ENCODE data around the gene HNRNPH2. TPM values are rescaled to one million over a fixed set of nuclear protein-coding genes. Genes with fewer than 3 reads are reported as not detected.

HNRNPH2 gene
- total and polyA plus RNA-seq, 9 of the 15 experiments (the other 6 are each of a cell fraction or from before 2014, with no cell fraction given): 40.0 to 130 (median 60.3) TPM

- TF ChIP-seq NONO (IDR thresholded peaks at IDR 0.05; ENCODE audit: low read depth in 2 of 2, low read length in 1 of 2): 0 out of 4 replicates have a peak, but pooled peaks of 1 of the 2 experiments have one; percentile 35
- no peak for TF ChIP-seq PRPF4 (IDR thresholded peaks at IDR 0.05; ENCODE audit: insufficient read depth, low read depth, low read length, poor library complexity, severe bottlenecking)
- no peak for TF ChIP-seq PHF21A (IDR thresholded peaks at IDR 0.05; ENCODE audit: borderline replicate concordance, low read depth)
- no peak for TF ChIP-seq FOXA3 (CRISPR knock-in tag; conservative IDR thresholded peaks at IDR 0.05 in 1 of 2, IDR thresholded peaks at IDR 0.05 in 1 of 2)
- TF ChIP-seq ZNF644 (tag; IDR thresholded peaks at IDR 0.05; ENCODE audit: low read depth): no peak
- no peak for TF ChIP-seq ARID4B (CRISPR knock-in tag; IDR thresholded peaks at IDR 0.05)
- no peak for TF ChIP-seq TRIM24 (IDR thresholded peaks at IDR 0.05)
- TF ChIP-seq ZBTB17 (CRISPR knock-in tag; IDR thresholded peaks at IDR 0.05): no peak
- TF ChIP-seq HEY1 (CRISPR knock-in tag; IDR thresholded peaks at IDR 0.05; ENCODE audit: borderline replicate concordance): no peak
- TF ChIP-seq CREB3L1 (IDR thresholded peaks at IDR 0.05; ENCODE audit: borderline replicate concordance, low read depth): peak; percentile 64; the same call in 1 of the 2 replicates
- TF ChIP-seq DIDO1 (tag; IDR thresholded peaks at IDR 0.05; ENCODE audit: low read depth): no peak
- TF ChIP-seq ZBTB1 (CRISPR knock-in tag; IDR thresholded peaks at IDR 0.05; ENCODE audit: borderline replicate concordance, low read depth): no peak
- TF ChIP-seq HDAC1 (IDR thresholded peaks at IDR 0.05): peak in 1 of 2 experiments; percentile 27; a peak in 2 of 4 replicates
- no peak for TF ChIP-seq FOXJ3 (CRISPR knock-in tag; IDR thresholded peaks at IDR 0.05)
- no peak for TF ChIP-seq ILK (tag; IDR thresholded peaks at IDR 0.05; ENCODE audit: borderline replicate concordance, low read depth)
- no peak for TF ChIP-seq ZNF316 (IDR thresholded peaks at IDR 0.05)
- TF ChIP-seq HDAC2 (IDR thresholded peaks at IDR 0.05): peak; percentile 13; the same call in 1 of the 2 replicates
- no peak for TF ChIP-seq CLOCK (CRISPR knock-in tag; IDR thresholded peaks at IDR 0.05; ENCODE audit: borderline replicate concordance)
- TF ChIP-seq SMARCA4 (IDR thresholded peaks at IDR 0.05): no peak
Measured at GRCh38 chrX:101390664-101391525, 17.1 kb upstream of the HNRNPH2 start, which contains the start of gene RPL36A (continued).

Measured in K562 (cell line).